CD14-positive monocyte (primary cell): ENCODE data around the gene LHX6. TPM values are rescaled to one million over a fixed set of nuclear protein-coding genes. Genes with fewer than 3 reads are reported as not detected.

Experiments
- DNase-seq, 3 donors: peaks; one replicate each; pipeline ENCODE4 v3.0.0-alpha.2; 2011 to 2022
- H2AFZ ChIP-seq: 2 replicates; pipeline ENCODE4 v1.6.0; 2012; ENCODE audit warnings: mild to moderate bottlenecking, low read depth, low read length, inconsistent platforms; ENCODE audit not compliant: insufficient read depth, poor library complexity, severe bottlenecking
- H3K27ac ChIP-seq, 2 donors: 1 replicate in 1 of 2; 2 replicates in 1 of 2; pipeline ENCODE4 v1.5.1; 2012 to 2013; ENCODE audit warnings: low read length in 2 of 2, control low read depth in 1 of 2, inconsistent platforms in 1 of 2, low read depth in 1 of 2, mild to moderate bottlenecking in 1 of 2
- H3K27me3 ChIP-seq, 2 donors: one replicate each; pipeline versions ENCODE4 v1.6.0 to v1.6.1; 2011 to 2013; ENCODE audit warnings: low read length in 2 of 2; ENCODE audit not compliant: control insufficient read depth in 2 of 2, insufficient read depth in 2 of 2
- H3K36me3 ChIP-seq, 2 donors: replicated peaks in 1 of 2; 1 replicate in 1 of 2; 2 replicates in 1 of 2; pipeline versions ENCODE4 v1.5.1 to v1.6.1; 2012 to 2013; ENCODE audit warnings: low read length in 2 of 2, control low read depth in 1 of 2, inconsistent platforms in 1 of 2, mild to moderate bottlenecking in 1 of 2; ENCODE audit not compliant: insufficient read depth in 2 of 2, control insufficient read depth in 1 of 2
- H3K4me1 ChIP-seq, 2 donors: 1 replicate in 1 of 2; 2 replicates in 1 of 2; pipeline versions ENCODE4 v1.5.1 to v1.6.1; 2012 to 2013; ENCODE audit warnings: low read length in 2 of 2, control low read depth in 1 of 2, inconsistent platforms in 1 of 2, mild to moderate bottlenecking in 1 of 2, moderate library complexity in 1 of 2; ENCODE audit not compliant: insufficient read depth in 2 of 2, control insufficient read depth in 1 of 2
- H3K4me2 ChIP-seq: replicated peaks from 2 replicates; pipeline ENCODE3; 2012; ENCODE audit warnings: low read length, moderate library complexity, mild to moderate bottlenecking; ENCODE audit not compliant: poor library complexity, severe bottlenecking; ENCODE audit errors: extremely low read depth
- H3K4me3 ChIP-seq, 3 experiments: fragments of 200-600 bp in 1 of 3; sonication (generic) in 1 of 3; replicated peaks in 1 of 3; 1 replicate in 2 of 3; 2 replicates in 1 of 3; pipeline ENCODE4 v1.5.1; 2011 to 2013; ENCODE audit warnings: low read length in 3 of 3, mild to moderate bottlenecking in 3 of 3, control low read depth in 2 of 3, low read depth in 2 of 3, inconsistent platforms in 1 of 3, moderate library complexity in 1 of 3
- H3K79me2 ChIP-seq: 2 replicates; pipeline ENCODE4 v1.6.0; 2012; ENCODE audit warnings: mild to moderate bottlenecking, control low read depth, inconsistent platforms, low read length, moderate library complexity; ENCODE audit not compliant: insufficient read depth
- H3K9ac ChIP-seq: 2 replicates; pipeline ENCODE4 v1.6.0; 2017; ENCODE audit warnings: low read length, mild to moderate bottlenecking; ENCODE audit not compliant: insufficient read depth, poor library complexity, severe bottlenecking
- H3K9me3 ChIP-seq, 2 donors: replicated peaks in 1 of 2; 1 replicate in 1 of 2; 2 replicates in 1 of 2; pipeline versions ENCODE4 v1.5.1 to v1.6.1; 2012 to 2013; ENCODE audit warnings: low read length in 2 of 2, control low read depth in 1 of 2; ENCODE audit not compliant: control insufficient read depth in 1 of 2, insufficient read depth in 1 of 2
- H4K20me1 ChIP-seq: 2 replicates; pipeline ENCODE4 v1.6.0; 2012; ENCODE audit warnings: mild to moderate bottlenecking, low read length, control low read depth, moderate library complexity; ENCODE audit not compliant: insufficient read depth
- H3K27ac Mint-ChIP-seq, 7 donors: one replicate each; pipeline ENCODE4 v1.8.0; 2020; ENCODE audit warnings: mild to moderate bottlenecking in 7 of 7, mixed read lengths in 7 of 7, moderate library complexity in 6 of 7, inconsistent platforms in 2 of 7
- H3K27me3 Mint-ChIP-seq, 3 donors: one replicate each; pipeline ENCODE4 v1.8.0; 2021 to 2022; ENCODE audit warnings: low read depth in 3 of 3, mild to moderate bottlenecking in 3 of 3, mixed read lengths in 3 of 3, moderate library complexity in 3 of 3, inconsistent platforms in 1 of 3
- H3K36me3 Mint-ChIP-seq, 2 donors: one replicate each; pipeline ENCODE4 v1.8.0; 2020; ENCODE audit warnings: mixed read lengths in 2 of 2, inconsistent platforms in 1 of 2, mild to moderate bottlenecking in 1 of 2
- H3K4me1 Mint-ChIP-seq: one replicate; pipeline ENCODE4 v1.8.0; 2020; ENCODE audit warnings: mild to moderate bottlenecking, mixed read lengths
- H3K4me3 Mint-ChIP-seq, 2 donors: one replicate each; pipeline ENCODE4 v1.8.0; 2020; ENCODE audit warnings: mild to moderate bottlenecking in 2 of 2, mixed read lengths in 2 of 2, moderate library complexity in 1 of 2
- H3K9me3 Mint-ChIP-seq, 7 donors: one replicate each; pipeline ENCODE4 v1.8.0; 2020 to 2022; ENCODE audit warnings: mixed read lengths in 7 of 7, mild to moderate bottlenecking in 6 of 7, moderate library complexity in 6 of 7, inconsistent platforms in 2 of 7
- CTCF ChIP-seq: fragments of 200-600 bp; IDR thresholded peaks from one replicate; pipeline ENCODE4 v1.8.0; 2022; ENCODE audit warnings: antibody characterized with exemption, mild to moderate bottlenecking
- WGBS: methylation state at CpG from one replicate; pipeline ENCODE4 v1.1.5; 2013; ENCODE audit warnings: missing lambda C conversion rate; ENCODE audit not compliant: insufficient coverage; 5-methylcytosine and 5-hydroxymethylcytosine counted together
- intact Hi-C, 2 donors: fragments of 100-400 bp; cut with micrococcal nuclease; formaldehyde crosslinking; loops; one replicate each; pipeline versions ENCODE4 v1.15.0 to v1.15.1; 2023
- polyA plus RNA-seq, 3 donors: library from polyadenylated mRNA; depleted of rRNA in 1 of 3; unstranded in 2 of 3; stranded (reverse) in 1 of 3; fragments of 300-500 nt in 2 of 3; fragments of >200 nt in 1 of 3; fragmentation: Illumina TruSeq in 2 of 3; gene quantifications; 1 replicate in 2 of 3; 2 replicates in 1 of 3; pipeline ENCODE4 v1.2.3, GENCODE V29; 2012 to 2021

The LHX6 gene
- polyA plus RNA-seq, 3 donors, result not detected

DNA sequence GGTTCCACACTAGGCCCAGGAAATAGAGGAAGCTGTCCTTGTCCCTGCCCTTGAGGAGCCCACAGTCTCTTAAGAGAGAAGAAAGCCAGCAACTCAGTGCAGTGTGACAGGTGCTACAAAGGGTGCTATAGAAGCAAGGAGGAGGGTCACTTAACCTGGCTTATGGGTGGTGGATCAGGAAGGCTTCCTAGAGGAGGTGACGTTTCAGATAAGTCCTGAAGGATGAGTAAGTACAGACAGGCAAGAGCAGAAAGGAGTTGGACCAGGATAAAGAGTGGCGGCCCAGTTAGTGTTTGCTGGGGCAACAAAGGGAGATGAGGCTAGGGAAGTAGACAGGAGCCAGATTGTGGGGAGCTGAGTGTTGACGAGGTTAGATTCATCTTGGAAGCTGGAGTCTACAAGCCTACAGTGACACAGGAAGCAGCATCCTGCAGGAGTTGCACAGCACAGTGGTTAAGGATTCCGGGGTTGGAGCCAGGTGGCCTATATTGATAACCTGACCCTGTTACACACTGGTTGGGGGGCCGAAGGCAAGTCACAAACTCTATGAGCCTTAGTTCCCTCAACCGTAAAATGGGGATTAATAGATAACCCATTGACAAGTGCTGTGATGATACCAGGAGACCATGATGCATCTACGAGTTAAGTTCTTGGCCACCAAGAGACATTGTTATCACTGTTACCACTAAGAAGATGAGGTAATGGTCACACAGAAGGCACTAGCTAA, 5.4 kb upstream of the LHX6 start:
- Histone ChIP-seq H3K4me2 (no peak overlapping the region), H2AFZ (no peak overlapping the region), H3K79me2 (no peaks in the 10 kb centered on the region), H4K20me1 (no peaks in the 10 kb centered on the region), H3K27me3 (peaks cover 29 to 30% of the 10 kb centered on the region in 2 donors), H3K4me3 (no peak overlapping the region), H3K27ac (no peak overlapping the region), H3K9ac (no peak overlapping the region), H3K9me3 (peaks cover 0 to 10% of the 10 kb centered on the region in 2 donors), H3K36me3 (peaks cover 6 to 9% of the 10 kb centered on the region in 2 donors), H3K4me1 (no peaks in the 10 kb centered on the region)
- DNase-seq, result no peak
- peaks cover 3 to 9% (median 6%) of the 10 kb centered on the region in 3 donors for H3K27me3 Mint-ChIP-seq
- no peak overlapping the region for H3K4me3 Mint-ChIP-seq
- no peaks in the 10 kb centered on the region for H3K9me3 Mint-ChIP-seq
- intact Hi-C loops, result no loop called here
- H3K36me3 Mint-ChIP-seq, result peaks cover 10 to 11% of the 10 kb centered on the region in 2 donors
- WGBS, result 90% methylated on average over 4 of the region's 7 CpGs
- no peaks in the 10 kb centered on the region for H3K4me1 Mint-ChIP-seq
- no peak overlapping the region for H3K27ac Mint-ChIP-seq
- no peak for TF ChIP-seq CTCF

DNA sequence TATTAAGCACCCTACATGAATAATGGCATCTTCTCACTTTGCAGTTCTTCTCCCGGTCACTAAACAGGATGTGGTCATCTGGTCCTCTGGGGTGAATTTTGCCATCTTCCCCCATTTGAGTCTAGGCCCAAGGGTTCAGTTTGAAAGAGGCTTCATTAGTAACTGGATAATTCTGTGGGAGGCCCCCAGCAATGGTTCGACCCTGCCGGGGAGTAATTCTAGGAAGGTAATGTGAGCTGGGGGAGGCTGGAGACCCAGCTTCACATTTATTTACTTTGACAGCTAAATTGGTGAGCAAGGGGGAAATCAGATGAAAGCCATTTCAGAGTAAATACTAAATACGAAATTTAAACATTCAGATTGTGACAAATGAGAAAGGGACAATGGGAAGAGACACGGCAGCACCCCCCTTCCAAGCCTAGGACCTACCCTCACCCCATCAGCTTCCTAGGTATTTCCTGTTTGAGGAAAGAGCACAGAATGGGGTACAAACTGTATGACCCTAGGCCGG, 4.1 kb upstream of the LHX6 start:
- H2AFZ ChIP-seq, result no peak overlapping the region
- H3K9me3 ChIP-seq, result peaks cover 0 to 13% of the 10 kb centered on the region in 2 donors
- no peak overlapping the region for H3K9ac ChIP-seq
- H3K27ac ChIP-seq, result no peak overlapping the region
- Mint-ChIP-seq H3K36me3 (no peaks in the 10 kb centered on the region), H3K27ac (no peak overlapping the region), H3K9me3 (peaks cover 0 to 5% (median 0%) of the 10 kb centered on the region in 7 donors), H3K4me3 (no peak overlapping the region), H3K27me3 (peaks cover 8 to 14% (median 12%) of the 10 kb centered on the region in 3 donors), H3K4me1 (peaks cover 4% of the 10 kb centered on the region)
- 64% methylated on average over 1 of the region's 6 CpGs for WGBS
- no peaks in the 10 kb centered on the region for H4K20me1 ChIP-seq
- intact Hi-C loops, result no loop called here
- no peak for DNase-seq
- no peak overlapping the region for H3K4me3 ChIP-seq
- TF ChIP-seq CTCF, result no peak
- H3K4me2 ChIP-seq, result no peak overlapping the region
- H3K4me1 ChIP-seq, result peaks cover 0 to 6% of the 10 kb centered on the region in 2 donors
- no peaks in the 10 kb centered on the region for H3K36me3 ChIP-seq
- H3K79me2 ChIP-seq, result no peaks in the 10 kb centered on the region
- peaks cover 33 to 38% of the 10 kb centered on the region in 2 donors for H3K27me3 ChIP-seq
